H1 (cell line): ENCODE data around the gene IL1RAP. TPM values are rescaled to one million over a fixed set of nuclear protein-coding genes. Genes with fewer than 3 reads are reported as not detected.

Source experiments
- CTCF ChIA-PET: fragments of 300-600 bp; sonication (Branson Sonifier 250); formaldehyde crosslinking; loops from one replicate; lab custom pipeline; 2021; ENCODE audit not compliant: partially characterized antibody; lab: Charles Lee
- POLR2A ChIA-PET: fragments of 300-600 bp; sonication (Branson Sonifier 250); formaldehyde crosslinking; loops from one replicate; lab custom pipeline; 2021; ENCODE audit warnings: inconsistent platforms; ENCODE audit not compliant: partially characterized antibody; lab: Charles Lee
- DNase-seq, 2 experiments: peaks; one replicate each; pipeline versions ENCODE4 v3.0.0 to v3.0.0-alpha.2; 2010 to 2022; ENCODE audit warnings: low spot score in 2 of 2, low read depth in 1 of 2, mixed read lengths in 1 of 2
- FAIRE-seq: peaks from 2 replicates; lab custom pipeline; 2011; peaks lifted over from hg19 to GRCh38; lab: Jason Lieb, UNC
- H2AFZ ChIP-seq: 2 replicates; pipeline ENCODE4 v1.8.1; 2012; ENCODE audit warnings: low read length, inconsistent platforms
- H2AK5ac ChIP-seq: 2 replicates; pipeline ENCODE4 v1.6.1; 2013; ENCODE audit warnings: low read depth, low read length
- H2BK120ac ChIP-seq: replicated peaks from 2 replicates; pipeline ENCODE3; 2013; ENCODE audit warnings: low read depth, low read length, inconsistent platforms
- H2BK12ac ChIP-seq: 2 replicates; pipeline ENCODE4 v1.6.1; 2013; ENCODE audit warnings: low read depth, low read length
- H2BK15ac ChIP-seq: 2 replicates; pipeline ENCODE4 v1.6.1; 2013; ENCODE audit warnings: low read length
- H2BK20ac ChIP-seq: 2 replicates; pipeline ENCODE4 v1.6.1; 2013; ENCODE audit warnings: low read length
- H2BK5ac ChIP-seq: 2 replicates; pipeline ENCODE4 v1.6.1; 2013; ENCODE audit warnings: low read depth, low read length
- H3K14ac ChIP-seq: 2 replicates; pipeline ENCODE4 v1.6.1; 2013; ENCODE audit warnings: inconsistent platforms; ENCODE audit not compliant: insufficient read length
- H3K18ac ChIP-seq: 2 replicates; pipeline ENCODE4 v1.6.1; 2013; ENCODE audit warnings: low read length; ENCODE audit errors: extremely low read depth
- H3K23ac ChIP-seq: 2 replicates; pipeline ENCODE4 v1.6.1; 2013; ENCODE audit warnings: inconsistent platforms; ENCODE audit not compliant: insufficient read length
- H3K23me2 ChIP-seq: 2 replicates; pipeline ENCODE4 v1.6.1; 2013; ENCODE audit warnings: low read depth, low read length
- H3K27ac ChIP-seq: 2 replicates; pipeline ENCODE4 v1.6.1; 2011; ENCODE audit warnings: low read depth, low read length, inconsistent platforms
- H3K27me3 ChIP-seq, 4 experiments: replicated peaks in 1 of 4; 1 replicate in 1 of 4; 2 replicates in 3 of 4; pipeline versions ENCODE4 v1.6.1 to v1.8.1; 2011 to 2013; ENCODE audit warnings: low read length in 3 of 4, mild to moderate bottlenecking in 3 of 4, inconsistent platforms in 2 of 4, mixed read lengths in 2 of 4, moderate library complexity in 1 of 4; ENCODE audit not compliant: control insufficient read depth in 3 of 4, insufficient read depth in 3 of 4; ENCODE audit errors: extremely low read depth in 1 of 4
- H3K36me3 ChIP-seq, 4 experiments: 2 replicates each; pipeline versions ENCODE4 v1.6.1 to v1.8.1; 2011 to 2013; ENCODE audit warnings: mild to moderate bottlenecking in 4 of 4, low read length in 3 of 4, moderate library complexity in 2 of 4, control low read depth in 1 of 4, inconsistent platforms in 1 of 4; ENCODE audit not compliant: insufficient read depth in 4 of 4, control insufficient read depth in 2 of 4
- H3K4ac ChIP-seq: replicated peaks from 2 replicates; pipeline ENCODE3; 2013; ENCODE audit warnings: low read length, low read depth, mixed read lengths, inconsistent platforms; ENCODE audit not compliant: insufficient read length
- H3K4me1 ChIP-seq, 4 experiments: replicated peaks in 1 of 4; 1 replicate in 1 of 4; 2 replicates in 3 of 4; pipeline versions ENCODE4 v1.6.1 to v1.8.1; 2011 to 2013; ENCODE audit warnings: low read length in 3 of 4, inconsistent platforms in 2 of 4, mixed read lengths in 1 of 4; ENCODE audit not compliant: insufficient read depth in 4 of 4, control insufficient read depth in 3 of 4
- H3K4me2 ChIP-seq, 2 experiments: 2 replicates each; pipeline versions ENCODE4 v1.6.1 to v1.8.1; 2011 to 2013; ENCODE audit warnings: low read depth in 2 of 2, low read length in 2 of 2, control low read depth in 1 of 2, inconsistent platforms in 1 of 2, mild to moderate bottlenecking in 1 of 2; ENCODE audit not compliant: insufficient read depth in 1 of 2
- H3K4me3 ChIP-seq, 4 experiments: fragments of 200-600, 300-600 bp in 1 of 4; sonication (generic), shearing (Covaris generic), sonication (Bioruptor Twin) in 1 of 4; 2 replicates each; pipeline versions ENCODE4 v1.5.1 to v1.8.1; 2011 to 2016; ENCODE audit warnings: low read length in 4 of 4, low read depth in 3 of 4, control low read depth in 2 of 4, inconsistent platforms in 2 of 4, mild to moderate bottlenecking in 2 of 4, mixed read lengths in 1 of 4, moderate library complexity in 1 of 4; ENCODE audit not compliant: insufficient read depth in 2 of 4; ENCODE audit errors: extremely low read depth in 1 of 4
- H3K56ac ChIP-seq: replicated peaks from 2 replicates; pipeline ENCODE3; 2013; ENCODE audit warnings: low read depth, mild to moderate bottlenecking, mixed read lengths, low read length, inconsistent platforms; ENCODE audit not compliant: insufficient read length
- H3K79me1 ChIP-seq: 2 replicates; pipeline ENCODE4 v1.6.1; 2013; ENCODE audit warnings: low read depth, low read length, control low read depth
- H3K79me2 ChIP-seq, 2 experiments: 2 replicates each; pipeline versions ENCODE4 v1.6.1 to v1.8.1; 2012 to 2013; ENCODE audit warnings: low read length in 2 of 2, mild to moderate bottlenecking in 2 of 2, inconsistent platforms in 1 of 2; ENCODE audit not compliant: insufficient read depth in 2 of 2, control insufficient read depth in 1 of 2
- H3K9ac ChIP-seq, 4 experiments: replicated peaks in 1 of 4; 1 replicate in 1 of 4; 2 replicates in 3 of 4; pipeline versions ENCODE4 v1.6.1 to v1.8.1; 2011 to 2013; ENCODE audit warnings: low read depth in 3 of 4, low read length in 3 of 4, control low read depth in 2 of 4, mild to moderate bottlenecking in 2 of 4, moderate library complexity in 2 of 4, inconsistent platforms in 1 of 4; ENCODE audit errors: extremely low read depth in 1 of 4
- H3K9me3 ChIP-seq, 2 experiments: 2 replicates each; pipeline versions ENCODE4 v1.6.1 to v1.8.1; 2012 to 2013; ENCODE audit warnings: mild to moderate bottlenecking in 2 of 2, moderate library complexity in 2 of 2, control low read depth in 1 of 2, inconsistent platforms in 1 of 2, low read depth in 1 of 2, low read length in 1 of 2, mixed read lengths in 1 of 2; ENCODE audit not compliant: insufficient read depth in 2 of 2
- H4K20me1 ChIP-seq, 2 experiments: replicated peaks in 1 of 2; 2 replicates each; pipeline versions ENCODE3 to v1.8.1; 2011 to 2013; ENCODE audit warnings: inconsistent platforms in 2 of 2, low read length in 2 of 2, mild to moderate bottlenecking in 1 of 2; ENCODE audit not compliant: insufficient read depth in 2 of 2, control insufficient read depth in 1 of 2
- H4K5ac ChIP-seq: 2 replicates; pipeline ENCODE4 v1.6.1; 2013; ENCODE audit warnings: low read length, low read depth, mixed read lengths, inconsistent platforms; ENCODE audit not compliant: insufficient read length
- H4K8ac ChIP-seq: 2 replicates; pipeline ENCODE4 v1.8.0; 2013; ENCODE audit warnings: mild to moderate bottlenecking, moderate library complexity, low read length, inconsistent platforms; ENCODE audit not compliant: insufficient read depth; ENCODE audit errors: extremely low read depth
- H4K91ac ChIP-seq: replicated peaks from 2 replicates; pipeline ENCODE3; 2013; ENCODE audit warnings: low read length, mixed read lengths, inconsistent platforms; ENCODE audit not compliant: insufficient read length
- SP1 ChIP-seq: IDR thresholded peaks from 2 replicates; pipeline ENCODE4 v1.6.1; 2011; ENCODE audit warnings: low read depth, low read length
- ZNF274 ChIP-seq: IDR thresholded peaks from 2 replicates; pipeline ENCODE4 v1.7.0; 2012; ENCODE audit warnings: low read length, borderline replicate concordance; ENCODE audit errors: extremely low read depth
- WGBS, 2 experiments: shearing (Covaris generic) in 1 of 2; methylation state at CpG; one replicate each; pipeline versions ENCODE4 v1.1.6 to v1.1.7; 2013 to 2015; ENCODE audit warnings: low lambda C conversion rate in 2 of 2, mixed read lengths in 2 of 2, inconsistent platforms in 1 of 2, low coverage in 1 of 2, missing lambda C conversion rate in 1 of 2; ENCODE audit not compliant: insufficient replicate concordance in 2 of 2, insufficient coverage in 1 of 2, insufficient read length in 1 of 2; ENCODE audit errors: extremely low coverage in 1 of 2, missing lambda C conversion rate in 1 of 2; 5-methylcytosine and 5-hydroxymethylcytosine counted together
- polyA plus RNA-seq, 7 experiments: library from polyadenylated mRNA; depleted of rRNA in 3 of 7; stranded (reverse) in 5 of 7; unstranded in 2 of 7; fragments of >200 nt in 5 of 7; fragments of 200-250 nt in 2 of 7; gene quantifications; 1 replicate in 5 of 7; 2 replicates in 1 of 7; 4 replicates in 1 of 7; pipeline versions ENCODE4 v1.2.1 to v1.2.3, GENCODE V29; 2011 to 2013; ENCODE audit warnings: missing spikeins in 2 of 7, mixed read lengths in 2 of 7
- total RNA-seq: library from RNA; stranded (reverse); fragmentation: NEBNext Ultra II Directional; extraction: Animal tissue kit (Norgen Biotek cat#: 25700); gene quantifications from 2 replicates; pipeline ENCODE4 v1.2.1, GENCODE V29; 2021

IL1RAP gene
- total and polyA plus RNA-seq, 2 of the 8 experiments (the other 6 are each of a cell fraction or from before 2014, with no cell fraction given), result 2.4 to 3.9 TPM

GRCh38 chr3:190644766-190645165 lies 130.9 kb downstream of the IL1RAP start:
- Histone ChIP-seq H3K56ac (no peak overlapping the region), H4K5ac (no peak overlapping the region), H3K9me3 (no peaks in the 10 kb centered on the region), H2AK5ac (peak overlapping the region; percentile 82; the same call in 1 of the 2 replicates), H2BK12ac (no peak overlapping the region), H2BK120ac (no peak overlapping the region), H3K4me3 (no peak overlapping the region), H3K23me2 (no peaks in the 10 kb centered on the region), H3K79me2 (no peaks in the 10 kb centered on the region), H2BK5ac (peak overlapping the region; percentile 74; the same call in 1 of the 2 replicates), H3K36me3 (no peaks in the 10 kb centered on the region), H3K4me1 (peaks cover 2 to 9% (median 3%) of the 10 kb centered on the region in 4 experiments; a peak in 3 of 7 replicates), H4K20me1 (no peaks in the 10 kb centered on the region), H3K18ac (no peak overlapping the region), H3K4ac (no peak overlapping the region), H3K27ac (no peak overlapping the region), H3K27me3 (no peaks in the 10 kb centered on the region), H4K8ac (no peak overlapping the region), H2AFZ (no peak overlapping the region; the same call in 1 of the 2 replicates), H2BK20ac (no peak overlapping the region), H2BK15ac (no peak overlapping the region), H4K91ac (no peak overlapping the region), H3K4me2 (peak overlapping the region in 1 of 2 experiments; percentile 2; a peak in 1 of 4 replicates), H3K14ac (no peak overlapping the region), H3K23ac (no peak overlapping the region)
- 78% methylated on average over 5 of the region's 5 CpGs; no CpG with 5 or more reads in 1 of the 2 experiments for WGBS, 2 experiments
- DNase-seq, result no peak
- FAIRE-seq, result no peak
- ChIA-PET POLR2A (no interaction called here), CTCF (interaction anchor here (0.6 kb wide), 1 partner anchor 44 kb away, joined by 3 read pairs; no protein-coding TSS in a partner anchor)
- no peak for TF ChIP-seq SP1
- no peak for TF ChIP-seq ZNF274
- TF ChIP-seq, all 59 proteins: peak for 0
- no peak overlapping the region for H3K9ac ChIP-seq
- H3K79me1 ChIP-seq, result no peaks in the 10 kb centered on the region
